Cardiac septum (tissue), 1 donor: ENCODE data around the gene PMM1. TPM values are rescaled to one million over a fixed set of nuclear protein-coding genes. Genes with fewer than 3 reads are reported as not detected.
"Not testable (repeated sequence)": the region's sequence is repeated elsewhere in the genome, so short reads cannot be mapped to it uniquely, and the experiment has no call there.

Experiments
- DNase-seq: peaks from one replicate; pipeline ENCODE4 v3.0.0-alpha.2; 2020; ENCODE audit warnings: low spot score
- intact Hi-C: fragments of 100-400 bp; cut with DNase I; formaldehyde crosslinking; loops from one replicate; pipeline ENCODE4 v1.14.0; 2022
- long read RNA-seq: library from polyadenylated mRNA; unstranded; transcript quantifications from one replicate; pipeline ENCODE4 v2.0.0, GENCODE V29; 2021
- total RNA-seq: library from RNA; stranded (reverse); fragmentation: NEBNext Ultra II Directional; extraction: Animal tissue kit (Norgen Biotek cat#: 25700); gene quantifications from one replicate; pipeline ENCODE4 v1.2.1, GENCODE V29; 2021
- donor health status: DM: no; HTN: no; CAD: no.

The PMM1 gene
- 21.7 TPM for total RNA-seq
- long read RNA-seq, transcript PMM1-201 (8 exons, 1,298 nt), result major isoform, 21 of 26 reads
- long read RNA-seq, partial matches to known transcripts, result 5 of 26 reads
- long read RNA-seq, other reads (novel, unspliced or antisense), result 0 of 26 reads

- DNase-seq, result peak; percentile 100
- intact Hi-C loops, result no loop called here
Observed at GRCh38 chr22:41589391-41590241, at the start of gene PMM1. PMM1 (minus strand) TSS chr22:41589840; CDS start chr22:41589805, 35 bp downstream.

GRCh38 chr22:41638748-41639147 is 49.1 kb upstream of the PMM1 start:
- DNase-seq, result no peak
- intact Hi-C loops, result no loop called here

- DNase-seq, result no peak
- intact Hi-C loops, result no loop called here
Observed at GRCh38 chr22:41638124-41638523, 48.5 kb upstream of the PMM1 start.

- DNase-seq, intact Hi-C loops: not testable (repeated sequence)
Observed at GRCh38 chr22:41637623-41638022, 48.0 kb upstream of the PMM1 start.

GRCh38 chr22:41636467-41636866 is 46.8 kb upstream of the PMM1 start:
- no peak for DNase-seq
- intact Hi-C loops, result no loop called here

- DNase-seq, result not testable (repeated sequence)
Observed at GRCh38 chr22:41634610-41635009, 45.0 kb upstream of the PMM1 start.

GRCh38 chr22:41631615-41632014 is 42.0 kb upstream of the PMM1 start:
- DNase-seq, intact Hi-C loops: not testable (repeated sequence)

More at GRCh38 chr22:41634610-41635009, 45.0 kb upstream of the PMM1 start:
- intact Hi-C loops, result not testable (repeated sequence)

- intact Hi-C loops, DNase-seq: not testable (repeated sequence)
Observed at GRCh38 chr22:41631115-41631514, 41.5 kb upstream of the PMM1 start.

- no peak for DNase-seq
- intact Hi-C loops, result no loop called here
Observed at GRCh38 chr22:41625577-41625976, 35.9 kb upstream of the PMM1 start.

GRCh38 chr22:41621911-41622179 is 32.2 kb upstream of the PMM1 start:
- intact Hi-C loops, result no loop called here

GRCh38 chr22:41621099-41621910 is 31.7 kb upstream of the PMM1 start, which contains the start of gene XRCC6:
XRCC6 (plus strand) TSS chr22:41621295; CDS start chr22:41622005, 710 bp downstream.
- intact Hi-C loops, result no loop called here
- peak; percentile 100 for DNase-seq

More at GRCh38 chr22:41621911-41622179, 32.2 kb upstream of the PMM1 start:
- no peak for DNase-seq

GRCh38 chr22:41620589-41621098 is 31.0 kb upstream of the PMM1 start, which contains the start of gene DESI1:
DESI1 (minus strand) TSS chr22:41621043; CDS start chr22:41620839, 204 bp downstream.
- no peak for DNase-seq

GRCh38 chr22:41619979-41620588 is 30.4 kb upstream of the PMM1 start:
- intact Hi-C loops, result no loop called here
- no peak for DNase-seq

More at GRCh38 chr22:41620589-41621098, 31.0 kb upstream of the PMM1 start, which contains the start of gene DESI1:
- intact Hi-C loops, result no loop called here

- intact Hi-C loops, result no loop called here
- DNase-seq, result no peak
Observed at GRCh38 chr22:41613456-41613855, 23.8 kb upstream of the PMM1 start.

GRCh38 chr22:41612603-41613306 is 23.1 kb upstream of the PMM1 start:
- DNase-seq, result no peak
- intact Hi-C loops, result no loop called here

- intact Hi-C loops, result no loop called here
- no peak for DNase-seq
Observed at GRCh38 chr22:41608386-41608785, 18.7 kb upstream of the PMM1 start.

GRCh38 chr22:41603873-41604332 is 14.3 kb upstream of the PMM1 start:
- intact Hi-C loops, result no loop called here
- no peak for DNase-seq

GRCh38 chr22:41600976-41601375 is 11.3 kb upstream of the PMM1 start:
- DNase-seq, result no peak
- intact Hi-C loops, result no loop called here
